PFSK-1 (cell line): ENCODE measurements around the gene INPP5A.

Experiments
- FOXP2 ChIP-seq: optimal IDR thresholded peaks from 2 replicates; pipeline ENCODE3; 2011; ENCODE audit warnings: borderline replicate concordance, control low read depth, inconsistent platforms; ENCODE audit not compliant: insufficient read depth; ENCODE audit errors: extremely low read length, extremely low read depth
- POLR2AphosphoS5 ChIP-seq: IDR thresholded peaks from 2 replicates; pipeline ENCODE4 v1.6.1; 2012; ENCODE audit warnings: low read depth, mild to moderate bottlenecking, control low read depth, low read length, moderate library complexity
- SIN3A ChIP-seq: IDR thresholded peaks from 2 replicates; pipeline ENCODE4 v1.6.1; 2012; ENCODE audit warnings: mild to moderate bottlenecking, low read length, moderate library complexity, borderline replicate concordance; ENCODE audit not compliant: insufficient read depth
- TAF1 ChIP-seq: IDR thresholded peaks from 2 replicates; pipeline ENCODE4 v1.6.1; 2012; ENCODE audit warnings: low read length, control low read depth, borderline replicate concordance; ENCODE audit not compliant: insufficient read depth
- TF ChIP-seq, protein P1 (sequence below), 2 experiments: IDR thresholded peaks; 2 replicates each; pipeline versions ENCODE4 v1.6.1 to v1.8.0; 2011 to 2012; ENCODE audit warnings: low read depth in 2 of 2, low read length in 2 of 2, control low read depth in 1 of 2, inconsistent platforms in 1 of 2, mild to moderate bottlenecking in 1 of 2, moderate library complexity in 1 of 2; ENCODE audit not compliant: insufficient read depth in 1 of 2

GRCh38 chr10:132735341-132735775 is 197.8 kb downstream of the INPP5A start:
- TF ChIP-seq, protein P1, sequence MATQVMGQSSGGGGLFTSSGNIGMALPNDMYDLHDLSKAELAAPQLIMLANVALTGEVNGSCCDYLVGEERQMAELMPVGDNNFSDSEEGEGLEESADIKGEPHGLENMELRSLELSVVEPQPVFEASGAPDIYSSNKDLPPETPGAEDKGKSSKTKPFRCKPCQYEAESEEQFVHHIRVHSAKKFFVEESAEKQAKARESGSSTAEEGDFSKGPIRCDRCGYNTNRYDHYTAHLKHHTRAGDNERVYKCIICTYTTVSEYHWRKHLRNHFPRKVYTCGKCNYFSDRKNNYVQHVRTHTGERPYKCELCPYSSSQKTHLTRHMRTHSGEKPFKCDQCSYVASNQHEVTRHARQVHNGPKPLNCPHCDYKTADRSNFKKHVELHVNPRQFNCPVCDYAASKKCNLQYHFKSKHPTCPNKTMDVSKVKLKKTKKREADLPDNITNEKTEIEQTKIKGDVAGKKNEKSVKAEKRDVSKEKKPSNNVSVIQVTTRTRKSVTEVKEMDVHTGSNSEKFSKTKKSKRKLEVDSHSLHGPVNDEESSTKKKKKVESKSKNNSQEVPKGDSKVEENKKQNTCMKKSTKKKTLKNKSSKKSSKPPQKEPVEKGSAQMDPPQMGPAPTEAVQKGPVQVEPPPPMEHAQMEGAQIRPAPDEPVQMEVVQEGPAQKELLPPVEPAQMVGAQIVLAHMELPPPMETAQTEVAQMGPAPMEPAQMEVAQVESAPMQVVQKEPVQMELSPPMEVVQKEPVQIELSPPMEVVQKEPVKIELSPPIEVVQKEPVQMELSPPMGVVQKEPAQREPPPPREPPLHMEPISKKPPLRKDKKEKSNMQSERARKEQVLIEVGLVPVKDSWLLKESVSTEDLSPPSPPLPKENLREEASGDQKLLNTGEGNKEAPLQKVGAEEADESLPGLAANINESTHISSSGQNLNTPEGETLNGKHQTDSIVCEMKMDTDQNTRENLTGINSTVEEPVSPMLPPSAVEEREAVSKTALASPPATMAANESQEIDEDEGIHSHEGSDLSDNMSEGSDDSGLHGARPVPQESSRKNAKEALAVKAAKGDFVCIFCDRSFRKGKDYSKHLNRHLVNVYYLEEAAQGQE (IDR thresholded peaks at IDR 0.05; ENCODE audit: insufficient read depth in 1 of 2, low read depth in 2 of 2, low read length in 2 of 2): no peak
- no peak for TF ChIP-seq SIN3A
- no peak for TF ChIP-seq POLR2AphosphoS5
- TF ChIP-seq TAF1: no peak
- no peak for TF ChIP-seq FOXP2
